Measurements from ENCODE around the gene IFIT1B. TPM values are rescaled to one million over a fixed set of nuclear protein-coding genes. Genes with fewer than 3 reads are reported as not detected.

Gene IFIT1B
- polyA plus RNA-seq, 3 donors, result not detected

DNA sequence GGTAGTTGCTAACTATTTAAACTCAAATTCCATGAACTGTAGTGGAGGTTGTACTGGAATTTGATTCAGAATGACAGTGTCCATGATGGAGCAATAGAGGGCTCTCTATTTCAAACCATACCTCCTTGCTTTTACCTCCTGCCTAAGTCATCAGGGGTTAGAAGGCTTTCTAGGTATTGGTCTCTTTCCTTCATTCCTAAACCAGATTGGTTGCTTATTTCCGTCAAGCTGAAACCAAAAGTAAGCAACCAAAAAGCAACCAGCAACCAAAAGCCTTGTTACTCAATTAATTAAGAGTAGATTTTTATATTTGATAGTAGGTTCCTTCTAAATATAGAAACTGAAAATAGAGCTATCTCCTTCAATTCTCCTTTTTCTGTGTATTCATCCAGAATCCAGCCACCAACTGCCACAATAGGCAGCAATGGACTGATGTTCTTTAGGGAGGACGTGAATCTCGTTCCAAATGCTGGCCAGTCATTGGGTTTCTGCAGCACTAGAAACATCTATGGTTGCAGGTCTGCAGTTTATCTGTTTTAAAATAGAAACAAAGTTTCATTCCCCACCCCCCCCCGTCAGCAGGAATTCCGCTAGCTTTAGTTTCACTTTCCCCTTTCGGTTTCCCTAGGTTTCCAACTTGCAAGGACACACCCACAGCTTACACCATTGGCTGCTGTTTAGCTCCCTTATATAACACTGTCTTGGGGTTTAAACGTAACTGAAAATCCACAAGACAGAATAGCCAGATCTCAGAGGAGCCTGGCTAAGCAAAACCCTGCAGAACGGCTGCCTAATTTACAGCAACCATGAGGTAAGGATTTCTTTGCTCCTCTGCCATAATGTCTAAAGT lies 14.3 kb downstream of the IFIT1B start, which contains the start of gene IFIT1:
Gene IFIT1, plus strand, starts transcription at position 717 of the 850 bp plus-strand sequence. Its CDS starts 90 bp downstream, at position 807.
- Mint-ChIP-seq H3K9me3 (no peaks in the 10 kb centered on the region), H3K27ac (peak within 1 kb of the TSS; percentile 61 to 92 (median 87)), H3K4me3 (peak within 1 kb of the TSS; percentile 76 to 90), H3K27me3 (ENCODE audit: low read depth in 3 of 3) (no peaks in the 10 kb centered on the region), H3K36me3 (no peaks in the 10 kb centered on the region), H3K4me1 (peaks cover 19% of the 10 kb centered on the region)
- peak within 1 kb of the TSS; percentile 89 for H3K4me2 ChIP-seq (replicated peaks; ENCODE audit: extremely low read depth, low read length, poor library complexity, severe bottlenecking)
- no peaks in the 10 kb centered on the region for H3K79me2 ChIP-seq (ENCODE audit: insufficient read depth, low read length)
- H3K9me3 ChIP-seq (replicated peaks in 1 of 2; ENCODE audit: control insufficient read depth in 1 of 2, insufficient read depth in 1 of 2, low read length in 2 of 2), result no peaks in the 10 kb centered on the region
- no peaks in the 10 kb centered on the region for H3K36me3 ChIP-seq (replicated peaks in 1 of 2; ENCODE audit: control insufficient read depth in 1 of 2, insufficient read depth in 2 of 2, low read length in 2 of 2)
- 0% methylated on average over 3 of the region's 8 CpGs for WGBS (ENCODE audit: insufficient coverage)
- no peaks in the 10 kb centered on the region for H4K20me1 ChIP-seq (ENCODE audit: insufficient read depth, low read length)
- TF ChIP-seq, protein P1, sequence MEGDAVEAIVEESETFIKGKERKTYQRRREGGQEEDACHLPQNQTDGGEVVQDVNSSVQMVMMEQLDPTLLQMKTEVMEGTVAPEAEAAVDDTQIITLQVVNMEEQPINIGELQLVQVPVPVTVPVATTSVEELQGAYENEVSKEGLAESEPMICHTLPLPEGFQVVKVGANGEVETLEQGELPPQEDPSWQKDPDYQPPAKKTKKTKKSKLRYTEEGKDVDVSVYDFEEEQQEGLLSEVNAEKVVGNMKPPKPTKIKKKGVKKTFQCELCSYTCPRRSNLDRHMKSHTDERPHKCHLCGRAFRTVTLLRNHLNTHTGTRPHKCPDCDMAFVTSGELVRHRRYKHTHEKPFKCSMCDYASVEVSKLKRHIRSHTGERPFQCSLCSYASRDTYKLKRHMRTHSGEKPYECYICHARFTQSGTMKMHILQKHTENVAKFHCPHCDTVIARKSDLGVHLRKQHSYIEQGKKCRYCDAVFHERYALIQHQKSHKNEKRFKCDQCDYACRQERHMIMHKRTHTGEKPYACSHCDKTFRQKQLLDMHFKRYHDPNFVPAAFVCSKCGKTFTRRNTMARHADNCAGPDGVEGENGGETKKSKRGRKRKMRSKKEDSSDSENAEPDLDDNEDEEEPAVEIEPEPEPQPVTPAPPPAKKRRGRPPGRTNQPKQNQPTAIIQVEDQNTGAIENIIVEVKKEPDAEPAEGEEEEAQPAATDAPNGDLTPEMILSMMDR (IDR thresholded peaks at IDR 0.05), result no peak
- DNase-seq, result peak; percentile 56 to 77 (median 59)
- intact Hi-C loops (cut with micrococcal nuclease), result no loop called here
- peaks cover 19 to 28% of the 10 kb centered on the region in 2 donors for H3K4me1 ChIP-seq (ENCODE audit: control insufficient read depth in 1 of 2, insufficient read depth in 2 of 2, low read length in 2 of 2)
- peak within 1 kb of the TSS; percentile 57 to 100 (median 100) for H3K4me3 ChIP-seq (replicated peaks in 1 of 3; ENCODE audit: low read depth in 2 of 3, low read length in 3 of 3)
- H3K27ac ChIP-seq (ENCODE audit: low read depth in 1 of 2, low read length in 2 of 2), result peak within 1 kb of the TSS; percentile 21 to 89
- H3K27me3 ChIP-seq (ENCODE audit: control insufficient read depth in 2 of 2, insufficient read depth in 2 of 2, low read length in 2 of 2), result no peaks in the 10 kb centered on the region
- peak within 1 kb of the TSS; percentile 74 for H2AFZ ChIP-seq (ENCODE audit: insufficient read depth, low read depth, low read length, poor library complexity, severe bottlenecking)
- H3K9ac ChIP-seq (ENCODE audit: insufficient read depth, low read length, poor library complexity, severe bottlenecking), result peak within 1 kb of the TSS; percentile 56

DNA sequence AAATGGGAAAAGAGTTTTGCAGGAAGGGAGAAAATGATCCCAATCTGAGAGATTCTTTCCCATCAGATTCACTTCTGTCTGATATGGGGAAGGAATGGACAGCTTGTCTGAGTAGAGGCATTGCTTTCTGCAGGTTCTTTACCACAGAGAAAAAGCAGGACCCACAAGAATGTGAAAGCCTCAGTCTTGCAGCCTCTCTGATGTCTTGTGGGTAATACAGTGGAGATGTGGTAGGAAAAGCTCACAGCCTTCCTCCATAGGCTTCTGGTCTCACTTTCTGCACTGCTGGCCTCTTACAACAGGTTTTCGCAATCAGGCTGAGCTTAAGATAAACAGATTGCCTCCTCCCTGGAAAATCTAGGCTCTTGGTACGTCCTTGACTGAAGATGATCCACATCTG lies 15.1 kb downstream of the IFIT1B start:
- peak overlapping the region; percentile 76 to 90 for H3K4me3 Mint-ChIP-seq
- no peaks in the 10 kb centered on the region for H3K27me3 ChIP-seq (ENCODE audit: control insufficient read depth in 2 of 2, insufficient read depth in 2 of 2, low read length in 2 of 2)
- no peaks in the 10 kb centered on the region for H3K9me3 Mint-ChIP-seq
- H4K20me1 ChIP-seq (ENCODE audit: insufficient read depth, low read length), result no peaks in the 10 kb centered on the region
- peak overlapping the region; percentile 56 for H3K9ac ChIP-seq (ENCODE audit: insufficient read depth, low read length, poor library complexity, severe bottlenecking)
- no peaks in the 10 kb centered on the region for H3K36me3 Mint-ChIP-seq
- TF ChIP-seq, protein P1 (IDR thresholded peaks at IDR 0.05), result no peak
- H3K4me1 ChIP-seq (ENCODE audit: control insufficient read depth in 1 of 2, insufficient read depth in 2 of 2, low read length in 2 of 2), result peaks cover 19 to 28% of the 10 kb centered on the region in 2 donors
- H3K27ac ChIP-seq (ENCODE audit: low read depth in 1 of 2, low read length in 2 of 2), result peak overlapping the region; percentile 6 to 89
- no peaks in the 10 kb centered on the region for H3K27me3 Mint-ChIP-seq (ENCODE audit: low read depth in 3 of 3)
- H3K4me1 Mint-ChIP-seq, result peaks cover 20% of the 10 kb centered on the region
- intact Hi-C loops (cut with micrococcal nuclease), result no loop called here
- peak in 1 of 3 donors; percentile 8 for DNase-seq
- H3K4me2 ChIP-seq (replicated peaks; ENCODE audit: extremely low read depth, low read length, poor library complexity, severe bottlenecking), result peak overlapping the region; percentile 89
- H3K4me3 ChIP-seq (replicated peaks in 1 of 3; ENCODE audit: low read depth in 2 of 3, low read length in 3 of 3), result peak overlapping the region; percentile 57 to 100 (median 100)
- H3K79me2 ChIP-seq (ENCODE audit: insufficient read depth, low read length), result no peaks in the 10 kb centered on the region
- no peaks in the 10 kb centered on the region for H3K36me3 ChIP-seq (replicated peaks in 1 of 2; ENCODE audit: control insufficient read depth in 1 of 2, insufficient read depth in 2 of 2, low read length in 2 of 2)
- peak overlapping the region; percentile 13 to 92 (median 87) for H3K27ac Mint-ChIP-seq
- H3K9me3 ChIP-seq (replicated peaks in 1 of 2; ENCODE audit: control insufficient read depth in 1 of 2, insufficient read depth in 1 of 2, low read length in 2 of 2), result no peaks in the 10 kb centered on the region
- peak overlapping the region; percentile 69 for H2AFZ ChIP-seq (ENCODE audit: insufficient read depth, low read depth, low read length, poor library complexity, severe bottlenecking)
- 0% methylated on average over 2 of the region's 2 CpGs for WGBS (ENCODE audit: insufficient coverage)
